COLO829 (cell line): ENCODE measurements around the gene EXOSC1.
"Not testable (repeated sequence)": the region's sequence is repeated elsewhere in the genome, so short reads cannot be mapped to it uniquely, and the experiment has no call there.

Source experiments
- DNase-seq: peaks from one replicate; pipeline ENCODE4 v3.0.0; 2012; ENCODE audit warnings: low spot score

EXOSC1 gene, protein sequence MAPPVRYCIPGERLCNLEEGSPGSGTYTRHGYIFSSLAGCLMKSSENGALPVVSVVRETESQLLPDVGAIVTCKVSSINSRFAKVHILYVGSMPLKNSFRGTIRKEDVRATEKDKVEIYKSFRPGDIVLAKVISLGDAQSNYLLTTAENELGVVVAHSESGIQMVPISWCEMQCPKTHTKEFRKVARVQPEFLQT

GRCh38 chr10:97445722-97446639, at the start of gene EXOSC1, which contains the start of gene ZDHHC16:
Gene EXOSC1 (minus strand): TSS chr10:97446006. CDS start chr10:97445985, 21 bp downstream.
Gene ZDHHC16 (plus strand): TSS chr10:97446175. CDS start chr10:97451676, 5,501 bp downstream.
- DNase-seq: peak; percentile 94

GRCh38 chr10:97494863-97495506, 49.2 kb upstream of the EXOSC1 start:
- no peak for DNase-seq

- peak; percentile 86 for DNase-seq
Measured at GRCh38 chr10:97494151-97494550, 48.3 kb upstream of the EXOSC1 start.

GRCh38 chr10:97490592-97490991, 44.8 kb upstream of the EXOSC1 start:
- DNase-seq: no peak

DNA sequence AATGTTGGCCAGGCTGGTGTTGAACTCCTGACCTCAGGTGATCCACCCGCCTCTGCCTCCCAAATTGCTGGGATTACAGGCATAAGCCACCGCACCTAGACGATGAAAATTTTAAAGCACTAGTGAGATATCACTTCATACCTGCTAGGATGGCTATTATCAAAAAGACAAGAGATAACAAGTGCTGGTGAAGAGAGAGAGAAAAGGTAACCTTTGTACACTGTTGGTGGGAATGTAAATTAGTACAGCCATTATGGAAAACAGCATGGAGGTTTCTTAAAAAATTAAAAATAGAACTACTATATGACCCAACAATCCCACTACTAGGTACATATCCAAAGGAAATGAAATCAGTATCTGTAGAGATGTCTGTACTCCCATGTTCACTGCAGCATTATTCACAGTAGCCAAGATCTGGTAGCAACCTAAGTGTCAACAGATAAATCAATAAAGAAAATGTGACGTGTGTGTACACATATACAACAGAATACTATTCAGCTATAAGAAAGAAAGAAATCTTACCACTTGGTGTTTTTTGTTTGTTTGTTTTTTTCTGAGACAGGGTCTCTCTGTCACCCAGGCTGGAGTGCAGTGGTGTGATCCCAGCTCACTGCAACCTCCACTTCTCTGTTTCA, 40.0 kb upstream of the EXOSC1 start:
- DNase-seq: no peak

GRCh38 chr10:97483921-97484320, 38.1 kb upstream of the EXOSC1 start:
- DNase-seq: no peak

DNA sequence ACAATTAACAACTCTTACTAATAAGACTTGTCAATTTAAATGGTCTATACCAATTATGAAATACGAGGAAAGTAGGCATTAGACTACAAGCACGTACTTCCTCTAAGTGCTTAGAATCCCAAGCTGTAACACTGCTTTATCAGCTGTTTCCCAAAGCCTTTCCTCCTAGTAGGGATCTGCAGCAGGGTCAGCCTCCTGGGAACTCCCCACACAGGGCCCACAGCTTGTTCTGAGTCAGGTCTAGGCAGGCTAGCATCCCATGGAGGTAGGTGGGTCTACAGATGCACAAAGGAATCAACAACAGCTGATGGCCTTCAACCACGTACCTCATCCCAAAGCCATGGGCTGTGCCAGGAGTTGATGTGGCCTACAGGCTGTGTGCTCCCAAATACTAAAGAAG, 37.7 kb upstream of the EXOSC1 start:
- no peak for DNase-seq

DNA sequence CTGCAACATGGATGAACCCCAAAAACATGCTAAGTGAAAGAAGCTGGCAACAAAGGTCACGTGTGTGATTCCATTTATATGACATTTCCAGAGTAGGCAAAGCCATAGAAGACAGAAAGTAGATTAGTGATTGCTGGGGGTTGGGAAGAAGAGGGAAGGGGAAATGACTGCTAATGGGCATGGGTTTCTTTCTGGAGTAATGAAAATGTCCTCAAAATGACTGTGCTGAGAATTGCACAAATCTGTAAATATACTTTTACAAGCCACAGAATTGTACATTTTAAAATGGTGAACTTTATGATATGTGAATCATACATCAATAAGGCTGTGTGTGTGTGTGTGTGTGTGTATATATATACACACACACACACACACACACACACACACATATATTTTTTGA, 36.6 kb upstream of the EXOSC1 start:
- no peak for DNase-seq

DNA sequence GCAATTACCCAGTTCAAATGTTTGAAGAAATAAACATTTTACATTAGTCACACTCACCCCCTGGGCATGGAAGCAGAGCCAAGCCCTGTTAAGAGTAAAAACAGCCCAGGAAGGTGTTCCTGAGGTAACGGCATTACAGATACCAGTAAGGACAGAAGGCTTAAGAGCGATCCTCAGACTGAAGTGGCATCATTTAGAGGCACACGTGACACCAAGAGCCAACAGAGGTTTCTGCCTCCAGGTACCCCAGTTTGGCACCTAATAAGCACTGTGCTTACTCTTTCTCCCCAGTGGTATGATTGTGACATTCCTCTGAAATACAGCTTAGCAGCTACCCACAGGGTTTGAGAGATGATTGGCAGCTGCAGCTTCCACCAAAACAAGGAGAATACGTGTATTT, 35.3 kb upstream of the EXOSC1 start:
- DNase-seq: no peak

DNA sequence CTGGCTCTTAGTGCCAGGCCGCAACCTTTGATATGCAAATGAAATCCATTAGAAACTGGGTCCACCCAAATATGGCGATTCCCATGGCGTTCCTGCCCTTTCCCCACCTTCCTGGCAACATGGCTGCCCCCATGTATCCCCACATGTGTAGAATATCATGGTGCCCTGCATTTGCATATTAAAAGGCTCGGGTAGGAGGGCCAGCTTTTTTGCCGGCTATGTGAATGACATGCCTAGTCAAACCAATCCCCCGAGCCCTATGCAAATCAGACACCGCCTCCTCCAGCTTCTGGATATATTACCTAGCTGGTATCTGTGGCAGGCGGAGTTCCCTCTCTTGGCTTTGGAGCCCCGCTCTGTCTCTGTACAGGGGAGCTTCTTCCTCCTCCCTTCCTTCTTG, 34.1 kb upstream of the EXOSC1 start:
- no peak for DNase-seq

DNA sequence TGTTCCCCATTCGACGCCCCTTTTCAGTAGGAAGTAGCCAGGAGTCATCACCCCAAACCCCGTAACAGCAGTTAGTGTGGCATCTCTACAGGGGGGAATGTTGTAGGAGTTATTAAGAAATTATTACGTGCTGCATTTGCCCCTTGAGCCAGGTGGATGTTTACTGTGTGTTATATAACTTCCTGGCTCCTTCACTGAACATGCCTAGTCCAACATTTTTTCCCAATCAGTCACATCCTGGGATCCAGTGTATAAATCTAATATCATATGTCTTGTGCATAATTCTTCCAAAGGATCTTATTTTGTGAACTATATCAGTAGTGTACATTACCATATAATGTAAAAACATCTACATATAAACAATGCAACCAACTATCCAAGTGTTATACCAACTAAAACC, 33.6 kb upstream of the EXOSC1 start:
- not testable (repeated sequence) for DNase-seq

- DNase-seq: no peak
Measured at GRCh38 chr10:97475936-97476594, 30.3 kb upstream of the EXOSC1 start.

DNA sequence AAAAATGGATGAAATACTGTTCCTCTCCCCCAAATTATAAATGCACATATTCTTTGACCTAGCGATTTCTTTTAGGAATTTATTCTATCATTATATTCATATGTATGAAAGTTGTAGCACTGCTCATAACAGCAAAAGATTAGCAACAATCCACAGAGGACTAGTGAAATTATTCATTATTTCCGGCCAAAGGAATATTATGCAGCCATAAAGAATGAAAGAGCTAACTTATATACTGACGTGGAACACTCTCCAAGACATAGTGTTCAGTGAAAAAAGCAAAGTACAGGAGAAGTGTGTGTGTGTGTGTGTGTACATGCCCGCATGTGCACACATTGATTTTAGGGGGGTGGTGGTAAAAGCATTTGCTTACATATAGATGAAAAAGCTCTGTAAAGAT, 29.1 kb upstream of the EXOSC1 start:
- DNase-seq: no peak

DNA sequence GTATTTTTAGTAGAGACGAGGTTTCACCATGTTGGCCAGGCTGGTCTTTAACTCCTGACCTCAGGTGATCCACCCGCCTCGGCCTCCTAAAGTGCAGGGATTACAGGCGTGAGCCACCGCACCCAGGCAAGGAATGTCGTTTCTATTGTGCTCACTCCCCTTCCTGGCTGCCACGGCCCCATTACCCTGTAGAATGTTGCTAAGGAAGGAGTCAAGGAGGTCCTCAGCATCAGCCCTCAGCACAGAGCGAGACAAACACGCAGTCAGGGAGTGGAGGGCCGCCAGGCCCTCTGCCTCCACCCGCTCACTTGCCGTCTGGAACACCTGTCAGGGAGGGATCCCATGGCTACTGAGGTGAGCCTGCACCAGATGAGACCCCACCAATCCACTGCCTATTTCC, 23.0 kb upstream of the EXOSC1 start:
- DNase-seq: not testable (repeated sequence)

GRCh38 chr10:97468162-97468561, 22.4 kb upstream of the EXOSC1 start:
- DNase-seq: no peak

DNA sequence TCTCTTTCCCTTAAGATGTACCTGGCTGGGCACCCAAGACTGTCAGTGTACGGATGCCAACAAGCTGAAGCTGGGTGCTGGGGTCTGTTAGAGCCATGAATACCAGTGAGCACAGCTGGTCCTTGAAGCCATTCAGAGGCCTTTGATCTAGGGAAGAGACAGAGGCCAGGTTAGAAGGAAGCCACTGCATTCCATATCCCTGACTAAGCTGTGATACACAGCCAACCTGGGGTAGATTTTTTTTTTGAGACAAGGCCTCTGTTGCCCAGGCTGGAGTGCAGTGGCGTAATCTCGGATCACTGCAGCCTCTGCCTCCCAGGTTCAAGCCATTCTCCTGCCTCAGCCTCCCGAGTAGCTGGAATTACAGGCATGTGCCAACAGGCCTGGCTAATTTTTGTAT, 20.9 kb upstream of the EXOSC1 start:
- no peak for DNase-seq

- no peak for DNase-seq
Measured at GRCh38 chr10:97465982-97466381, 20.2 kb upstream of the EXOSC1 start.

- DNase-seq: no peak
Measured at GRCh38 chr10:97464226-97464625, 18.4 kb upstream of the EXOSC1 start.

- DNase-seq: peak; percentile 39
Measured at GRCh38 chr10:97463363-97464132, 17.7 kb upstream of the EXOSC1 start.

- no peak for DNase-seq
Measured at GRCh38 chr10:97462309-97462708, 16.5 kb upstream of the EXOSC1 start.

- no peak for DNase-seq
Measured at GRCh38 chr10:97459933-97460332, 14.1 kb upstream of the EXOSC1 start.
